ENCODE data around the gene SARS2.

The SARS2 gene

GRCh38 chr19:38945562-38946228 lies 15.1 kb upstream of the SARS2 start:
- no peaks in the 10 kb centered on the region for H3K79me2 ChIP-seq (ENCODE audit: insufficient read depth, low read length)
- H3K4me2 ChIP-seq (ENCODE audit: low read depth, low read length, poor library complexity, severe bottlenecking), result no peak overlapping the region
- no peak overlapping the region for H3K27ac ChIP-seq (ENCODE audit: low read depth, low read length)
- H2AFZ ChIP-seq (ENCODE audit: low read depth, low read length, severe bottlenecking), result no peak overlapping the region
- no peaks in the 10 kb centered on the region for H3F3A ChIP-seq (ENCODE audit: insufficient read depth)
- H3K9ac ChIP-seq (ENCODE audit: low read length), result no peak overlapping the region
- H3K9me3 ChIP-seq (ENCODE audit: insufficient read depth, low read length), result no peaks in the 10 kb centered on the region
- TF ChIP-seq EZH2phosphoT487 (conservative IDR thresholded peaks at IDR 0.05; ENCODE audit: low read length) (no peak), CTCF (IDR thresholded peaks at IDR 0.05; ENCODE audit: insufficient read depth, low read length, poor library complexity, severe bottlenecking) (no peak)
- no peaks in the 10 kb centered on the region for H3K9me2 ChIP-seq (replicated peaks; ENCODE audit: insufficient read depth, low read length)
- H3K4me3 ChIP-seq (ENCODE audit: insufficient read depth, low read length, poor library complexity, severe bottlenecking), result no peak overlapping the region
- no peaks in the 10 kb centered on the region for H3K36me3 ChIP-seq (ENCODE audit: low read length)
- no peaks in the 10 kb centered on the region for H3K27me3 ChIP-seq (ENCODE audit: low read length)
- H4K20me1 ChIP-seq (ENCODE audit: low read depth, low read length), result no peaks in the 10 kb centered on the region

GRCh38 chr19:38944981-38945506 lies 14.5 kb upstream of the SARS2 start:
- no peak for TF ChIP-seq CTCF (IDR thresholded peaks at IDR 0.05; ENCODE audit: insufficient read depth, low read length, poor library complexity, severe bottlenecking)
- no peak for TF ChIP-seq EZH2phosphoT487 (conservative IDR thresholded peaks at IDR 0.05; ENCODE audit: low read length)
- no peaks in the 10 kb centered on the region for H3K36me3 ChIP-seq (ENCODE audit: low read length)

GRCh38 chr19:38942471-38943181 lies 12.1 kb upstream of the SARS2 start:
- Histone ChIP-seq H2AFZ (ENCODE audit: low read depth, low read length, severe bottlenecking) (no peak overlapping the region), H3K36me3 (ENCODE audit: low read length) (no peaks in the 10 kb centered on the region), H3K79me2 (ENCODE audit: insufficient read depth, low read length) (no peaks in the 10 kb centered on the region), H3K4me2 (ENCODE audit: low read depth, low read length, poor library complexity, severe bottlenecking) (no peak overlapping the region), H3K9ac (ENCODE audit: low read length) (no peak overlapping the region), H3K9me2 (replicated peaks; ENCODE audit: insufficient read depth, low read length) (no peaks in the 10 kb centered on the region), H4K20me1 (ENCODE audit: low read depth, low read length) (no peaks in the 10 kb centered on the region), H3K27ac (ENCODE audit: low read depth, low read length) (no peak overlapping the region), H3K27me3 (ENCODE audit: low read length) (no peaks in the 10 kb centered on the region), H3K9me3 (ENCODE audit: insufficient read depth, low read length) (no peaks in the 10 kb centered on the region), H3F3A (ENCODE audit: insufficient read depth) (no peaks in the 10 kb centered on the region), H3K4me3 (ENCODE audit: insufficient read depth, low read length, poor library complexity, severe bottlenecking) (no peak overlapping the region)
- no peak for TF ChIP-seq CTCF (IDR thresholded peaks at IDR 0.05; ENCODE audit: insufficient read depth, low read length, poor library complexity, severe bottlenecking)

More at GRCh38 chr19:38944981-38945506, 14.5 kb upstream of the SARS2 start:
- Histone ChIP-seq H3K27me3 (ENCODE audit: low read length) (no peaks in the 10 kb centered on the region), H3K9ac (ENCODE audit: low read length) (no peak overlapping the region), H4K20me1 (ENCODE audit: low read depth, low read length) (no peaks in the 10 kb centered on the region), H3K9me3 (ENCODE audit: insufficient read depth, low read length) (no peaks in the 10 kb centered on the region), H2AFZ (ENCODE audit: low read depth, low read length, severe bottlenecking) (no peak overlapping the region), H3K27ac (ENCODE audit: low read depth, low read length) (no peak overlapping the region), H3K4me3 (ENCODE audit: insufficient read depth, low read length, poor library complexity, severe bottlenecking) (no peak overlapping the region), H3K79me2 (ENCODE audit: insufficient read depth, low read length) (no peaks in the 10 kb centered on the region), H3K4me2 (ENCODE audit: low read depth, low read length, poor library complexity, severe bottlenecking) (no peak overlapping the region), H3K9me2 (replicated peaks; ENCODE audit: insufficient read depth, low read length) (no peaks in the 10 kb centered on the region), H3F3A (ENCODE audit: insufficient read depth) (no peaks in the 10 kb centered on the region)
